ENCODE measurements around the gene TERB1.

The TERB1 gene

DNA sequence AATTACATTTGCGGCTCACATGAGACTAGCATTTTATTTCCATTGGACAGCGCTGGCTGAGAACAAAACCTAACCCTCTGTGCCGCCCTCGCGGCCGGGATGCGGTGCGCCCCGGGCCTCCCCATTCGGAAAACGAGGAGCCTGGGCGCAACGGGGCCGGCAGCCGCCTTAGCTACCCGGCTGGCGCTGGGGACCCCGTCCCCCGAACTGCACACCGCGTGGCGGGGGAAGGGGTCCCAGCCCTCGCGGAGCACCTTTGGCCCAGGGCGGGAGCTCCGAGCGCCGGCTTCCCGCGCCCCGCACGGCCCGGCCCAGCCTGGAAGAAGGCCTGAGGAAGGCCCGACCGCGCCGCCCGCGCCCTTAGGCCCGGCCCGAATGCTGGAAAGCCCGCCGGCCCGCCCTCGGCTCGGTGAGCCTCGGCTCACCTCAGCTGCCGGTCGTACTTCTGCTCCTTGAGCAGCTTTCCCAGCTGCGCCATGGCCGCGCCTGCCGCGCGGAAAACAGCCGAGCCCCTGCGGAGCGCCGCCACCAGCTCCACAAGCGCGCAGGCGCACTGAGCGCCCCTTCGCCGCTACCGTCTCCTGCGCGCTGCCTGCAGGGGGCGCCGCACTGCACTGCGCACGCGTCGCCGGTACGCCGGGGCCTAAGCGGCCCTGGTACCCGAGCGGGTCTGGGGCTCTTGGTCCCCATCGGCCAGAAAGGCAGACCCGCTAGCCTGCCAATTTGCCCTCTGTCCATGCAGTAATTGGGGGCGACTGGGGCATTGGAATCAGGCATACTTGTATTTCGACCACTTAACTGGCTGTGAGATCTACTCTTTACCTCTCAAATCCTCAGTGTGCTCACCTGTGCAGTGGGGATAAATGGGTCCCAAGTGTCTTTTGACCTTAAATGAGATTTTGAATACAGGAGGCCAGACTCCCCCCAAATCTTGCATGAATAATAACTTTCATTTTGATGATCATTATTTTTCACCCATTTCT, 29.3 kb upstream of the TERB1 start, which contains the start of gene NAE1:
TSS of gene NAE1 (minus strand) at position 555 of the 983 bp plus-strand sequence. CDS start at position 478, 77 bp downstream.
- DNase-seq (ENCODE audit: low read depth) = peak; percentile 88
- H3K4me3 ChIP-seq (ENCODE audit: low read length) = peak within 1 kb of the TSS; percentile 60
- TF ChIP-seq CTCF (IDR thresholded peaks at IDR 0.05; ENCODE audit: insufficient read depth, low read depth, low read length, missing control alignments) = peak; percentile 61

DNA sequence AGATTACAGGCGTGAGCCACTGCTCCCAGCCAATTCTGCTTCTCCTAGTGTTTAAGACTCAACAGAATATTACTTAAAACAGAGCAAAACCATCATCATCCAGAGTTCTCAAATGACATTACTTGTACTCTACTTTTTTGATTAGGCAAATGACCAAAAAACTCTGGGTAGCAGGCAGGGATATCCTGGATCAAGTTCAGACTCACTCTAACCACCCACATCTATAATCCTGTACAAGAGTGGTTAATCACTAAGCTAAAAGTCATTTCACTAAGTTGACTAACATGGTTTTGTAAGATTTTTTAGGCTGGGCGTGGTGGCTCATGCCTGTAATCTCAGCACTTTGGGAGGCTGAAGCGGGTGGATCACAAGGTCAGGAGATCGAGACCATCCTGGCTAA, 22.6 kb upstream of the TERB1 start:
- TF ChIP-seq CTCF (IDR thresholded peaks at IDR 0.05; ENCODE audit: insufficient read depth, low read depth, low read length, missing control alignments) = no peak
- no peak overlapping the region for H3K4me3 ChIP-seq (ENCODE audit: low read length)
- peak; percentile 47 for DNase-seq (ENCODE audit: low read depth)

DNA sequence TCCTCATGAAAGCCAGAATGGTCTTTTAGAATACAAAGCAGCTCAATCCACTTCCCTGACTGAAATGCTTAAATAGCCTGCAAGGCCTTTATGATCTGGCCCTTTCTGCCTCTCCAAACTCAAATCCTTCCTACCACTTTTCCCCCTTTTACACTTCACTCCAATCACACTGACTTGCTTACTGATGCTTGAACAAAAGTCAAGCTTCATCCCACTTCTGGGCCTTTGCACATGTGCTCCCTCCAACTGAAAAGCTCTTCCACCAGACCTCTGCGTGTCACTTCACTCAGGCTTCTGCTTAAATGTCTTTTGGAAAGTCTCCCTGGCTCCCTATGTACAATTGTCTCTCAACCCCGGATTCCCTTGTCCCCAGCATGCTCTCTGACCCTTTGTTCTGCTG, 13.3 kb upstream of the TERB1 start:
- no peak for TF ChIP-seq CTCF (IDR thresholded peaks at IDR 0.05; ENCODE audit: insufficient read depth, low read depth, low read length, missing control alignments)
- H3K4me3 ChIP-seq (ENCODE audit: low read length) = no peak overlapping the region
- no peak for DNase-seq (ENCODE audit: low read depth)

- DNase-seq (ENCODE audit: low read depth) = no peak
- no peak overlapping the region for H3K4me3 ChIP-seq (ENCODE audit: low read length)
- TF ChIP-seq CTCF (IDR thresholded peaks at IDR 0.05; ENCODE audit: insufficient read depth, low read depth, low read length, missing control alignments) = no peak
Measured at GRCh38 chr16:66811043-66811442, 9.7 kb upstream of the TERB1 start.

DNA sequence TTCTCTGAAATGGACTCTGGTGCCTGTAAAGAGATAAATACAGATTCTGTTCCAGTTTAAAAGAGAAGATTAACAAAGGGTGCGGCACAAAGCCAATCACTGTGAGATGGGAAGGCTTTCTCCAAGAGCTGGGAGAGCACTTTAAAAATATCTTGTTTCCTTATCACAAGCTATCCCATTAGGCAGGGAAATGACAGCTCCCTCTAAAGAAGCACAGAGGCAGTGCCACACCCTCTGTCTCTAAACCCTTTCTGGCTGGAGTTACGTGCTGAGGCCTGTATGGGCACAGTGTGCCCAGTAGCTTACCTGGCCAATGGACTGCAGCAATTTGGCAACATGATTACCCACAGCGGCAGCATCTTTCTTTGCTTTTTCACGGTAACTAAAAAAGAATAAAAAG, 9.0 kb upstream of the TERB1 start:
- no peak overlapping the region for H3K4me3 ChIP-seq (ENCODE audit: low read length)
- DNase-seq (ENCODE audit: low read depth) = peak; percentile 72
- peak; percentile 30 for TF ChIP-seq CTCF (IDR thresholded peaks at IDR 0.05; ENCODE audit: insufficient read depth, low read depth, low read length, missing control alignments)

DNA sequence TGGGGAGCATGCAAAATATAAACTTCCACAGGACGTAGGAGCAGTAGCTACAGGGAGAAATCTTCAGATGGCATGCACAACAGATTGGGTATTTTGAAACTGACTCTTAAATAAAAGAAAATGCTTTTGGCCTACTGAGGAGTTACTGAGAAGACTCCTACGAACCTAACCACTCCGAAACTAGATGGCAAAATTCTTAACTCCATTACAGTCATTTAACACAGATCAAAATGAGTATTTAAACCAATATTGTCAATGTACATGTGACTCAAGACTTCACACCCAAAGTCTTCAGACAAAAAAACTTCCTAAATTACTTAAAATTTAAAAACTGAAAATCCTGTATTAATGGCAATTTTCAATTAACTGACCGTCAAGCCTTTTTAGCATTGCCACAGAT, 8.4 kb upstream of the TERB1 start:
- TF ChIP-seq CTCF (IDR thresholded peaks at IDR 0.05; ENCODE audit: insufficient read depth, low read depth, low read length, missing control alignments) = no peak
- no peak for DNase-seq (ENCODE audit: low read depth)
- H3K4me3 ChIP-seq (ENCODE audit: low read length) = no peak overlapping the region

Data from epithelial cell of esophagus (primary cell).